H1 (cell line): ENCODE data around the gene CHRNG.

Source experiments
- EZH2 ChIP-seq: fragments of 200-600 bp; sonication (generic); IDR thresholded peaks from 2 replicates; pipeline ENCODE4 v1.7.1; 2012; ENCODE audit warnings: low read depth, mild to moderate bottlenecking, moderate library complexity, low read length, inconsistent platforms; ENCODE audit not compliant: severe bottlenecking
- GABPA ChIP-seq: IDR thresholded peaks from 2 replicates; pipeline ENCODE4 v1.6.1; 2011; ENCODE audit warnings: mild to moderate bottlenecking, low read length, moderate library complexity, borderline replicate concordance; ENCODE audit not compliant: insufficient read depth
- POLR2A ChIP-seq, 2 experiments: IDR thresholded peaks; 1 replicate in 1 of 2; 2 replicates in 1 of 2; pipeline ENCODE4 v1.6.1; 2011; ENCODE audit warnings: low read depth in 2 of 2, low read length in 2 of 2, mild to moderate bottlenecking in 2 of 2; ENCODE audit errors: control extremely low read depth in 1 of 2
- POLR2AphosphoS5 ChIP-seq: IDR thresholded peaks from 2 replicates; pipeline ENCODE4 v1.6.1; 2011; ENCODE audit warnings: low read depth, low read length
- RXRA ChIP-seq: IDR thresholded peaks from 2 replicates; pipeline ENCODE4 v1.6.1; 2011; ENCODE audit warnings: low read depth, mild to moderate bottlenecking, low read length, moderate library complexity; ENCODE audit not compliant: insufficient read depth
- ZNF274 ChIP-seq: IDR thresholded peaks from 2 replicates; pipeline ENCODE4 v1.7.0; 2012; ENCODE audit warnings: low read length, borderline replicate concordance; ENCODE audit errors: extremely low read depth
- TF ChIP-seq, protein P1 (sequence below), 3 experiments: IDR thresholded peaks; 1 replicate in 2 of 3; 2 replicates in 1 of 3; pipeline versions ENCODE4 v1.5.1 to v1.6.1; 2011; ENCODE audit warnings: low read length in 3 of 3, mild to moderate bottlenecking in 3 of 3, inconsistent platforms in 2 of 3, low read depth in 1 of 3, moderate library complexity in 1 of 3; ENCODE audit not compliant: insufficient read depth in 1 of 3; ENCODE audit errors: control extremely low read depth in 1 of 3

DNA sequence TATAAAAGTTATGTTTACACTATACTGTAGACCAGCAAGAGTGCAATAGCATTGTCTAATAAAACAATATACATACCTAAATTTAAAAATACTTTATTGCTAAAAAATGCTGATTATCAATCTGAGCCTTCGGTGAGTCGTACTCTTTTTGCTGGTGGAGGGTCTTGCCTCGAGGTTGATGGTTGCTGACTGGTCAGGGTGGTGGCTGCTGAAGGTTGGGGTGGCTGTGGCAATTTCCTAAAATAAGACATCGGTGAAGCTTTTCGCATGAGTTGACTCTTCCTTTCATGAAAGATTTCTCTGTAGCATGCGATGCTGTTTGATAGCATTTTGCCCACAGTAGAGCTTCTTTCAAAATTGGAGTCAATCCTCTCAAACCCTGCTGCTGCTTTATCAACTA is 8.5 kb downstream of the CHRNG start:
- TF ChIP-seq, protein P1, sequence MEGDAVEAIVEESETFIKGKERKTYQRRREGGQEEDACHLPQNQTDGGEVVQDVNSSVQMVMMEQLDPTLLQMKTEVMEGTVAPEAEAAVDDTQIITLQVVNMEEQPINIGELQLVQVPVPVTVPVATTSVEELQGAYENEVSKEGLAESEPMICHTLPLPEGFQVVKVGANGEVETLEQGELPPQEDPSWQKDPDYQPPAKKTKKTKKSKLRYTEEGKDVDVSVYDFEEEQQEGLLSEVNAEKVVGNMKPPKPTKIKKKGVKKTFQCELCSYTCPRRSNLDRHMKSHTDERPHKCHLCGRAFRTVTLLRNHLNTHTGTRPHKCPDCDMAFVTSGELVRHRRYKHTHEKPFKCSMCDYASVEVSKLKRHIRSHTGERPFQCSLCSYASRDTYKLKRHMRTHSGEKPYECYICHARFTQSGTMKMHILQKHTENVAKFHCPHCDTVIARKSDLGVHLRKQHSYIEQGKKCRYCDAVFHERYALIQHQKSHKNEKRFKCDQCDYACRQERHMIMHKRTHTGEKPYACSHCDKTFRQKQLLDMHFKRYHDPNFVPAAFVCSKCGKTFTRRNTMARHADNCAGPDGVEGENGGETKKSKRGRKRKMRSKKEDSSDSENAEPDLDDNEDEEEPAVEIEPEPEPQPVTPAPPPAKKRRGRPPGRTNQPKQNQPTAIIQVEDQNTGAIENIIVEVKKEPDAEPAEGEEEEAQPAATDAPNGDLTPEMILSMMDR (IDR thresholded peaks at IDR 0.05; ENCODE audit: control extremely low read depth in 1 of 3, insufficient read depth in 1 of 3, low read depth in 1 of 3, low read length in 3 of 3): no peak
- TF ChIP-seq POLR2A (IDR thresholded peaks at IDR 0.05; ENCODE audit: control extremely low read depth in 1 of 2, low read depth in 2 of 2, low read length in 2 of 2): no peak
- no peak for TF ChIP-seq EZH2
- no peak for TF ChIP-seq POLR2AphosphoS5
- TF ChIP-seq ZNF274: no peak
- no peak for TF ChIP-seq GABPA
- no peak for TF ChIP-seq RXRA
